Measurements from ENCODE around the gene RCBTB1. TPM values are rescaled to one million over a fixed set of nuclear protein-coding genes. Genes with fewer than 3 reads are reported as not detected.
A peak's percentile ranks its signal among the peaks of the same experiment; 100 is the strongest.

RCBTB1 gene
- total RNA-seq, 1 donor from 2014 or later, result 14.9 TPM

GRCh38 chr13:49539746-49540145, 45.6 kb downstream of the RCBTB1 start:
- no peaks in the 10 kb centered on the region for H3K27me3 Mint-ChIP-seq (ENCODE audit: insufficient read depth)
- peak overlapping the region; percentile 59 for H3K4me3 Mint-ChIP-seq
- no peak for DNase-seq (ENCODE audit: low spot score)
- intact Hi-C loops (cut with micrococcal nuclease), result no loop called here
- peaks cover 22% of the 10 kb centered on the region for H3K4me1 Mint-ChIP-seq (ENCODE audit: low read depth)
- peaks cover 28% of the 10 kb centered on the region for H3K36me3 Mint-ChIP-seq (ENCODE audit: low read depth)
- peak overlapping the region; percentile 76 for H3K27ac Mint-ChIP-seq
- no peaks in the 10 kb centered on the region for H3K9me3 Mint-ChIP-seq

- Mint-ChIP-seq H3K4me3 (peak overlapping the region; percentile 69), H3K4me1 (ENCODE audit: low read depth) (peaks cover 22% of the 10 kb centered on the region), H3K27ac (peak overlapping the region; percentile 63), H3K27me3 (ENCODE audit: insufficient read depth) (no peaks in the 10 kb centered on the region), H3K9me3 (no peaks in the 10 kb centered on the region), H3K36me3 (ENCODE audit: low read depth) (peaks cover 30% of the 10 kb centered on the region)
- intact Hi-C loops (cut with micrococcal nuclease), result no loop called here
- DNase-seq (ENCODE audit: low spot score), result no peak
Measured at GRCh38 chr13:49539313-49539712, 46.0 kb downstream of the RCBTB1 start.

- intact Hi-C loops (cut with micrococcal nuclease), result no loop called here
- no peaks in the 10 kb centered on the region for H3K27me3 Mint-ChIP-seq (ENCODE audit: insufficient read depth)
- H3K4me3 Mint-ChIP-seq, result no peak overlapping the region
- H3K36me3 Mint-ChIP-seq (ENCODE audit: low read depth), result peaks cover 38% of the 10 kb centered on the region
- no peak for DNase-seq (ENCODE audit: low spot score)
- H3K9me3 Mint-ChIP-seq, result no peaks in the 10 kb centered on the region
- H3K4me1 Mint-ChIP-seq (ENCODE audit: low read depth), result peaks cover 22% of the 10 kb centered on the region
- no peak overlapping the region for H3K27ac Mint-ChIP-seq
Measured at GRCh38 chr13:49538404-49538803, 47.0 kb downstream of the RCBTB1 start.

DNA sequence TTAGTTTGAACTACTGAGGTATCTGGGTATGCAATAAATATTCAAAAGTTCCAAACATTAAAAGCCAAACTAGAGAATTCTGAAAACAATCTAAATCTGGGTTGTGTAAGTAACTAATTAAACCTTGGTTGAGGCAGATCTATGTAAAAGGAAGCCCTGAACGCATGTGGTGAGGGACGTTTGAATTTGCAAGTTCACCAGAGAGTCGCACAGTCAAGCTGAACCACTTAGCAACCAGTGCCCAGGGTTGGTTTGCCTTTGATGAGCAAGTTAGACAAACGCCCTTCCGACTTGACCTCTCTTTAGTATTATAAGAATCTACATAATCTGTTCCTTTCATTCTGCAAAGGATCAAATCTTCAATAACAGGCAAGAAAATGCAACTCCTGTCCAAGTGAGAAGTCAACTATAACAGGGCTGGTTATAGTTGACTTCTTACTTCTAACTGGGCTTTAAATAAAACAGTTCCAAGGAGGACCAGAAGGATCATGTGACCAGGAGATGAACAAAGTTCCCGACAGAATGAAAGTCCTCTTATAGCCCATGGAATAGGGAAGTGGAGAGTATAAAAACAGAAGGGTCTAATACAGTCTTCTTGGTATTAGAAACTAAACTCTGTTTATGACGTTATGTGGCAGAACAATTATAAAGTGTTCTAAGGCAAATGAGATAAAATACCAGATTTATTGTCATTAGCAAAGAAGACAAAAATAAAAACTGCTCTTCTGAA, 49.0 kb downstream of the RCBTB1 start:
- no peak overlapping the region for H3K27ac Mint-ChIP-seq

DNA sequence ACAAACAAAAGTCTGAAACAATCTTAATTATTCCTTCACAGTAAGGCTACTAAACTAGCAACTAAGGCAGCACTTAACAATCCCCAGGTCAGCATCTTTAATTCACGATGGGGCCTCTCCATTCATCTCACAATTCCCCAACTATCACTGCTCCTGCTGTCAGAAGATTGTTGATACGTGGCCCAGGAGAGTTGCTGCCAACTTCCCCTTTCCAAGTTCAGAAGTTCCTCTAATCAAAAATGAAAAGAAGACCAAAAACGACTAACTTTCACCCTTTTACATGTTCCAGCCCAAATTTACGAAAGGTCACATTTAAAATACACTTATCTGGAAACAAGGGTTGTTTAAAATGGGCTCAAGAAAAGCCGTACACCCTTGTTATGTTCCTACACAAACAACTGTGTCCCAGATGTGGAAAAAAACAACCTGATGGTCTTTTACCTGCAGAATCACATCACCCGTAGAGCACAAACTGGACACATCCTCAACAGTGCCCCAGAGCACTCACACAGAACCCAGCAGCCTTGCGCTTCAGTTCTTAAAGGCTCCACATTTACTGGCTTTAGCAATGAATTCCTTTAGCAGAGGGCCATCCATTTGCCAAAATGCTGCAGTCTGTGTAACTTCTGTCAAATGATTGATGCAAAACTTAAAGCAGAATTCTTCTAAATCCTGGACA, 51.6 kb downstream of the RCBTB1 start:
- Mint-ChIP-seq H3K4me1 (ENCODE audit: low read depth) (peaks cover 14% of the 10 kb centered on the region), H3K4me3 (no peak overlapping the region), H3K27ac (no peak overlapping the region), H3K27me3 (ENCODE audit: insufficient read depth) (no peaks in the 10 kb centered on the region), H3K36me3 (ENCODE audit: low read depth) (peaks cover 38% of the 10 kb centered on the region), H3K9me3 (no peaks in the 10 kb centered on the region)
- DNase-seq (ENCODE audit: low spot score), result no peak
- intact Hi-C loops (cut with micrococcal nuclease), result no loop called here

More for the DNA sequence above, 49.0 kb downstream of the RCBTB1 start:
- intact Hi-C loops (cut with micrococcal nuclease), result no loop called here
- H3K4me3 Mint-ChIP-seq, result no peak overlapping the region
- H3K27me3 Mint-ChIP-seq (ENCODE audit: insufficient read depth), result no peaks in the 10 kb centered on the region
- no peak for DNase-seq (ENCODE audit: low spot score)
- H3K4me1 Mint-ChIP-seq (ENCODE audit: low read depth), result peaks cover 31% of the 10 kb centered on the region
- peaks cover 40% of the 10 kb centered on the region for H3K36me3 Mint-ChIP-seq (ENCODE audit: low read depth)
- H3K9me3 Mint-ChIP-seq, result no peaks in the 10 kb centered on the region

DNA sequence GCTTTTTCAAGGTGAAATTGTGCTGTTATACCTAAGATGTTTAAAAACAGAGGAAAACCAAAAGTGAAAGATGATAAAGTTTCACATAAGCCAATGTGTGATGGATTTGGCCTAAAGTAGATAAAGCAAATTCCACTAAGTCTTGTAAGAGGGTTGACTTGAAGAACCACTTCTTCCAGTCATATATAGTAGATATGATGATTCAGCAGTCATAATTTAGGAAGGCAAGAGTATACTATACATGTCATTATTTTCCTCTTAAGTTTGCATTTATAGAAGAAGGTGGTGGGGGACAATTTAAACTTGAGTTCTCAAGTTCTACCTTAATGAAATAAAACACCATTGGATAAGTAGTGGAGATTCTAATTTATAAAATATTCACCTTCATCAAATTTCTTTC, 52.3 kb downstream of the RCBTB1 start:
- H3K36me3 Mint-ChIP-seq (ENCODE audit: low read depth), result peaks cover 46% of the 10 kb centered on the region

DNA sequence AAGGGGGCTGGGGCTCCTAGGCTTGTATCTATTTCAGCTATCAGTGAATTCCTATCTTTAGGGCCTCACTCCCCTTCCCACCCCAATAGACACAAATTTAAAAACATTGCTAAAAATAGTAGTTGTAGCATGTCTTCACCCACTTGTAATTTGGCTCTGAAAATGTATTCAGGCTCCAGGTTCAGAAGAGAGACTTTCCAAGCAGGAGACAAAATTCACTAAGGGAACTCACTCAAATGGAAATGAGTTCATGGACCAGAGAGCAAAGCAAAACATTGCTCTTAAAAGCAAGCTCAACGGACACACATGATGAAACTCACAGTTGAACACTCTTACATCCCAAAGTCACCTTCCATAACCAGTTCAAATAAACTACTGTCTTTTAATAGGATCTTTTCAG, 52.8 kb downstream of the RCBTB1 start:
- DNase-seq (ENCODE audit: low spot score), result no peak
- Mint-ChIP-seq H3K27ac (no peak overlapping the region), H3K9me3 (no peaks in the 10 kb centered on the region), H3K4me3 (no peak overlapping the region), H3K36me3 (ENCODE audit: low read depth) (peaks cover 49% of the 10 kb centered on the region), H3K4me1 (ENCODE audit: low read depth) (peaks cover 14% of the 10 kb centered on the region), H3K27me3 (ENCODE audit: insufficient read depth) (no peaks in the 10 kb centered on the region)
- intact Hi-C loops (cut with micrococcal nuclease), result no loop called here

More for the DNA sequence above, 52.3 kb downstream of the RCBTB1 start:
- H3K9me3 Mint-ChIP-seq, result no peaks in the 10 kb centered on the region
- H3K4me3 Mint-ChIP-seq, result no peak overlapping the region
- peaks cover 14% of the 10 kb centered on the region for H3K4me1 Mint-ChIP-seq (ENCODE audit: low read depth)
- no peaks in the 10 kb centered on the region for H3K27me3 Mint-ChIP-seq (ENCODE audit: insufficient read depth)
- no peak for DNase-seq (ENCODE audit: low spot score)
- no peak overlapping the region for H3K27ac Mint-ChIP-seq
- intact Hi-C loops (cut with micrococcal nuclease), result no loop called here

- no peak overlapping the region for H3K27ac Mint-ChIP-seq
- no peaks in the 10 kb centered on the region for H3K9me3 Mint-ChIP-seq
- DNase-seq (ENCODE audit: low spot score), result no peak
- intact Hi-C loops (cut with micrococcal nuclease), result no loop called here
- no peak overlapping the region for H3K4me3 Mint-ChIP-seq
- H3K36me3 Mint-ChIP-seq (ENCODE audit: low read depth), result peaks cover 53% of the 10 kb centered on the region
- H3K27me3 Mint-ChIP-seq (ENCODE audit: insufficient read depth), result no peaks in the 10 kb centered on the region
- H3K4me1 Mint-ChIP-seq (ENCODE audit: low read depth), result peaks cover 14% of the 10 kb centered on the region
Measured at GRCh38 chr13:49530457-49530856, 54.9 kb downstream of the RCBTB1 start.

GRCh38 chr13:49528161-49528560, 57.2 kb downstream of the RCBTB1 start:
- Mint-ChIP-seq H3K27ac (no peak overlapping the region), H3K27me3 (ENCODE audit: insufficient read depth) (no peaks in the 10 kb centered on the region)
- intact Hi-C loops (cut with micrococcal nuclease), result no loop called here

GRCh38 chr13:49527123-49527522, 58.2 kb downstream of the RCBTB1 start:
- H3K36me3 Mint-ChIP-seq (ENCODE audit: low read depth), result peaks cover 50% of the 10 kb centered on the region
- H3K27me3 Mint-ChIP-seq (ENCODE audit: insufficient read depth), result no peaks in the 10 kb centered on the region
- peaks cover 5% of the 10 kb centered on the region for H3K4me1 Mint-ChIP-seq (ENCODE audit: low read depth)
- no peak overlapping the region for H3K27ac Mint-ChIP-seq
- DNase-seq (ENCODE audit: low spot score), result no peak
- no peak overlapping the region for H3K4me3 Mint-ChIP-seq
- intact Hi-C loops (cut with micrococcal nuclease), result no loop called here
- no peaks in the 10 kb centered on the region for H3K9me3 Mint-ChIP-seq

More at GRCh38 chr13:49528161-49528560, 57.2 kb downstream of the RCBTB1 start:
- Mint-ChIP-seq H3K4me1 (ENCODE audit: low read depth) (peaks cover 13% of the 10 kb centered on the region), H3K9me3 (no peaks in the 10 kb centered on the region), H3K36me3 (ENCODE audit: low read depth) (peaks cover 48% of the 10 kb centered on the region), H3K4me3 (no peak overlapping the region)
- no peak for DNase-seq (ENCODE audit: low spot score)

GRCh38 chr13:49524740-49525501, 60.4 kb downstream of the RCBTB1 start:
- H3K36me3 Mint-ChIP-seq (ENCODE audit: low read depth), result peaks cover 55% of the 10 kb centered on the region
- no peaks in the 10 kb centered on the region for H3K4me1 Mint-ChIP-seq (ENCODE audit: low read depth)
- intact Hi-C loops (cut with micrococcal nuclease), result no loop called here
- no peaks in the 10 kb centered on the region for H3K27me3 Mint-ChIP-seq (ENCODE audit: insufficient read depth)
- H3K9me3 Mint-ChIP-seq, result no peaks in the 10 kb centered on the region
- DNase-seq (ENCODE audit: low spot score), result no peak
- H3K4me3 Mint-ChIP-seq, result no peak overlapping the region
- peak overlapping the region; percentile 23 for H3K27ac Mint-ChIP-seq

DNA sequence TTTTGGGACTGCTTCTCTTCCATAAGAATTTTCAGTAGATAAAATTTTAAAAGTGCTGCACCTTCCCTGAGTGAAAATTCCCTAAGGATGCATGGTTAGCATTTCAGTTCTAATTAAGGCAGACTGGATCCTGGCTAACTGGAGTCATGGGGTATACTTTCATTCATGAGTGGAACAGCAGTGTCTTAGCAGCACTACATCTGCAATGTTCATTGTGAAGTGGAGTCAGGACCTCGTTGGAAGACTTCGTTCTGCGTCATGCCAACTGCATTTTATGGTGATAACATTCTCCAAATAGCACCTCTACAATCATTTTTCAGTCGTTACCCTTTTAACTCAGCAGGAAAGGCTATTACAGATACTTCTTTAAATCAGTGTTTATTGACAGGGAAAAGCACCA, 64.1 kb downstream of the RCBTB1 start:
- no peaks in the 10 kb centered on the region for H3K9me3 Mint-ChIP-seq
- H3K27me3 Mint-ChIP-seq (ENCODE audit: insufficient read depth), result no peaks in the 10 kb centered on the region
- intact Hi-C loops (cut with micrococcal nuclease), result no loop called here
- H3K4me3 Mint-ChIP-seq, result no peak overlapping the region
- no peak overlapping the region for H3K27ac Mint-ChIP-seq
- peaks cover 9% of the 10 kb centered on the region for H3K4me1 Mint-ChIP-seq (ENCODE audit: low read depth)
- H3K36me3 Mint-ChIP-seq (ENCODE audit: low read depth), result peaks cover 41% of the 10 kb centered on the region
- DNase-seq (ENCODE audit: low spot score), result no peak

DNA sequence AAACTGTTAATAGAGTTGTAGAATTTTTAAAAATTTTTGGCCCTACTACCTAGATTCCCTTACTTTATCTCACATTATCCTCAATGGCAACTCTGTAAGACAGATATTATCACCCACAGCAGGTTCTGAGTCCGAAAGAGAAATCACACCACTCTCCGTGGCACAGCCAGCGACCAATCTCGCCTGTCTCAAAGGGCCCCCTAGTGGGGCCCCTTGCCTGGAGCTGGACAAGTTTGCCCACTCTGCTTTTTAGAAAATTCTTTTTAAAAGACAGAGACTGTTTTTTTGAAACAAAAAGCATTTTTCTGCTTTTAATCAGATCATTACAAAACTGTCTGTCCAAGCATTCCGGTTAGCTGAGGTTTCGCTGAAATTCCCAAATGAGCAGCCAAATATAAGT, 67.9 kb downstream of the RCBTB1 start:
- DNase-seq (ENCODE audit: low spot score), result no peak
- Mint-ChIP-seq H3K9me3 (no peaks in the 10 kb centered on the region), H3K4me1 (ENCODE audit: low read depth) (peaks cover 17% of the 10 kb centered on the region), H3K27me3 (ENCODE audit: insufficient read depth) (no peaks in the 10 kb centered on the region), H3K4me3 (no peak overlapping the region), H3K27ac (no peak overlapping the region), H3K36me3 (ENCODE audit: low read depth) (peaks cover 51% of the 10 kb centered on the region)
- intact Hi-C loops (cut with micrococcal nuclease), result no loop called here

All from activated T-helper 1 cell treated with anti-CD3 and anti-CD28 coated beads, Interleukin-12 subunit alpha, Interleukin-12 subunit beta, Interleukin-2, Interleukin-4 antibody, amounts not matched to agents 30 ng/mL and 10 ng/mL and 1 ng/mL, durations not matched to agents 14 hours and 24 hours and 36 hours (primary cell).